Liver (tissue), 3 donors: ENCODE measurements around the gene RNF151.
"Not testable (repeated sequence)": the region's sequence is repeated elsewhere in the genome, so short reads cannot be mapped to it uniquely, and the experiment has no call there.

Experiments
- ATF3 ChIP-seq: IDR thresholded peaks from 2 replicates; pipeline ENCODE4 v1.6.1; 2016; ENCODE audit warnings: antibody characterized with exemption
- CTCF ChIP-seq: fragments of 150-350 bp; IDR thresholded peaks from 2 replicates; pipeline ENCODE4 v1.5.1; 2017; ENCODE audit warnings: improper control_type of control experiment, low read depth, low read length; ENCODE audit not compliant: missing input control
- EGR1 ChIP-seq, 2 donors: IDR thresholded peaks; 2 replicates each; pipeline ENCODE4 v1.6.1; 2016 to 2018; ENCODE audit warnings: antibody characterized with exemption in 2 of 2, low read depth in 2 of 2
- FOXA1 ChIP-seq: IDR thresholded peaks from 2 replicates; pipeline ENCODE4 v1.6.1; 2016; ENCODE audit warnings: antibody characterized with exemption
- GABPA ChIP-seq, 2 donors: IDR thresholded peaks in 1 of 2; conservative IDR thresholded peaks in 1 of 2; 2 replicates each; pipeline ENCODE4 v1.6.1; 2016; ENCODE audit warnings: antibody characterized with exemption in 2 of 2, mild to moderate bottlenecking in 1 of 2, moderate library complexity in 1 of 2
- HNF4A ChIP-seq, 2 donors: conservative IDR thresholded peaks; 2 replicates each; pipeline ENCODE4 v1.6.1; 2016; ENCODE audit warnings: antibody characterized with exemption in 2 of 2, mild to moderate bottlenecking in 2 of 2
- JUND ChIP-seq, 2 donors: IDR thresholded peaks; 2 replicates each; pipeline ENCODE4 v1.6.1; 2016; ENCODE audit warnings: antibody characterized with exemption in 2 of 2
- MAX ChIP-seq: IDR thresholded peaks from 2 replicates; pipeline ENCODE4 v1.6.1; 2016; ENCODE audit warnings: antibody characterized with exemption
- RAD21 ChIP-seq, 2 donors: IDR thresholded peaks; 2 replicates each; pipeline ENCODE4 v1.6.1; 2016; ENCODE audit warnings: antibody characterized with exemption in 2 of 2, mild to moderate bottlenecking in 2 of 2
- REST ChIP-seq: IDR thresholded peaks from 2 replicates; pipeline ENCODE4 v1.6.1; 2016; ENCODE audit warnings: antibody characterized with exemption, mild to moderate bottlenecking
- SP1 ChIP-seq: IDR thresholded peaks from 2 replicates; pipeline ENCODE4 v1.6.1; 2018; ENCODE audit warnings: antibody characterized with exemption, mild to moderate bottlenecking
- TAF1 ChIP-seq: conservative IDR thresholded peaks from 2 replicates; pipeline ENCODE4 v1.6.1; 2016; ENCODE audit warnings: antibody characterized with exemption, mild to moderate bottlenecking
- YY1 ChIP-seq: IDR thresholded peaks from 2 replicates; pipeline ENCODE4 v1.6.1; 2016; ENCODE audit warnings: antibody characterized with exemption, mild to moderate bottlenecking
- TF ChIP-seq, protein P1 (sequence below): IDR thresholded peaks from 2 replicates; pipeline ENCODE4 v1.6.1; 2016; ENCODE audit warnings: antibody characterized with exemption
- donor health status: healthy.
- donor health status: healthy.

DNA sequence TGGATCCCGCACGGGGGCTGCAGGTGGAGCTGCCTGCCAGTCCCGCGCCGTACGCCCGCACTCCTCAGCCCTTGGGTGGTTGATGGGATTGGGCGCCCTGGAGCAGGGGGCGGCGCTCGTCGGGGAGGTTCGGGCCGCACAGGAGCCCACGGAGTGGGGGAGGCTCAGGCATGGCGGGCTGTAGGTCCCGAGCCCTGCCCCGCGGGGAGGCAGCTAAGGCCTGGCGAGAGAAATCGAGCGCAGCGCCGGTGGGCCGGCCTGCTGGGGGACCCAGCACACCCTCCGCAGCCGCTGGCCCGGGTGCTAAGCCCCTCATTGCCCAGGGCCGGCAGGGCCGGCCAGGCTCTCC, 8.5 kb upstream of the RNF151 start:
- not testable (repeated sequence) for TF ChIP-seq CTCF; TAF1; SP1; RAD21 (IDR thresholded peaks at IDR 0.05); EGR1 (IDR thresholded peaks at IDR 0.05; ENCODE audit: low read depth in 2 of 2); YY1; JUND (IDR thresholded peaks at IDR 0.05); GABPA (IDR thresholded peaks at IDR 0.05 in 1 of 2, conservative IDR thresholded peaks at IDR 0.05 in 1 of 2); REST; HNF4A (conservative IDR thresholded peaks at IDR 0.05); FOXA1; MAX; ATF3
- TF ChIP-seq, protein P1, sequence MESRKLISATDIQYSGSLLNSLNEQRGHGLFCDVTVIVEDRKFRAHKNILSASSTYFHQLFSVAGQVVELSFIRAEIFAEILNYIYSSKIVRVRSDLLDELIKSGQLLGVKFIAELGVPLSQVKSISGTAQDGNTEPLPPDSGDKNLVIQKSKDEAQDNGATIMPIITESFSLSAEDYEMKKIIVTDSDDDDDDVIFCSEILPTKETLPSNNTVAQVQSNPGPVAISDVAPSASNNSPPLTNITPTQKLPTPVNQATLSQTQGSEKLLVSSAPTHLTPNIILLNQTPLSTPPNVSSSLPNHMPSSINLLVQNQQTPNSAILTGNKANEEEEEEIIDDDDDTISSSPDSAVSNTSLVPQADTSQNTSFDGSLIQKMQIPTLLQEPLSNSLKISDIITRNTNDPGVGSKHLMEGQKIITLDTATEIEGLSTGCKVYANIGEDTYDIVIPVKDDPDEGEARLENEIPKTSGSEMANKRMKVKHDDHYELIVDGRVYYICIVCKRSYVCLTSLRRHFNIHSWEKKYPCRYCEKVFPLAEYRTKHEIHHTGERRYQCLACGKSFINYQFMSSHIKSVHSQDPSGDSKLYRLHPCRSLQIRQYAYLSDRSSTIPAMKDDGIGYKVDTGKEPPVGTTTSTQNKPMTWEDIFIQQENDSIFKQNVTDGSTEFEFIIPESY = not testable (repeated sequence)
